HepG2 (cell line): ENCODE data around the gene ADAMTS15. TPM values are rescaled to one million over a fixed set of nuclear protein-coding genes. Genes with fewer than 3 reads are reported as not detected.

Source experiments
- ATAC-seq: fragments of 200-7000 bp; cut with Tn5 transposase; 3 replicates; pipeline ENCODE4 v1.9.1; 2020; ENCODE audit warnings: mild to moderate bottlenecking, moderate library complexity
- BruUV-seq: library from RNA; stranded (reverse); fragments of 400-500 nt; replicated peaks from 2 replicates; lab custom pipeline; 2021; lab: Mats Ljungman, UMichigan
- CTCF ChIA-PET: fragments of 300-600 bp; formaldehyde crosslinking; extraction: SDS; loops from one replicate; lab custom pipeline; 2021; ENCODE audit warnings: low total read pairs, inconsistent platforms, low intra/inter-chr PET ratio; lab: Yijun Ruan, JAX
- POLR2A ChIA-PET: fragments of 350-600 bp; sonication (Branson Sonifier 250); formaldehyde crosslinking; loops from one replicate; lab custom pipeline; 2020; ENCODE audit warnings: antibody characterized with exemption, inconsistent platforms; lab: Yijun Ruan, JAX
- DNase-seq: peaks from one replicate; pipeline ENCODE4 v3.0.0-alpha.2; 2015; ENCODE audit warnings: low spot score
- FAIRE-seq: peaks from 3 replicates; lab custom pipeline; 2011; peaks lifted over from hg19 to GRCh38; lab: Jason Lieb, UNC
- H2AFZ ChIP-seq: one replicate; pipeline ENCODE4 v1.6.1; 2011; ENCODE audit warnings: low read length, inconsistent platforms
- H3K27ac ChIP-seq: fragments of 300-600 bp; 3 replicates; pipeline ENCODE4 v1.8.0; 2011; ENCODE audit warnings: mixed run types, mild to moderate bottlenecking, mixed read lengths, low read length, inconsistent platforms; ENCODE audit not compliant: insufficient read depth; ENCODE audit errors: extremely low read length
- H3K27me3 ChIP-seq, 2 experiments: fragments of 200-600 bp in 1 of 2; 2 replicates in 1 of 2; 3 replicates in 1 of 2; pipeline versions ENCODE4 v1.6.0 to v1.8.0; 2011; ENCODE audit warnings: low read length in 2 of 2, mild to moderate bottlenecking in 2 of 2, moderate library complexity in 2 of 2, inconsistent platforms in 1 of 2; ENCODE audit not compliant: insufficient read depth in 2 of 2, control insufficient read depth in 1 of 2
- H3K36me3 ChIP-seq, 2 experiments: fragments of 200-600 bp in 1 of 2; replicated peaks in 1 of 2; 2 replicates in 1 of 2; 3 replicates in 1 of 2; pipeline versions ENCODE4 v1.5.1 to v1.8.0; 2011; ENCODE audit warnings: low read length in 2 of 2, inconsistent platforms in 1 of 2; ENCODE audit not compliant: insufficient read depth in 2 of 2, control insufficient read depth in 1 of 2
- H3K4me1 ChIP-seq: 2 replicates; pipeline ENCODE4 v1.5.1; 2012; ENCODE audit warnings: low read length, inconsistent platforms; ENCODE audit not compliant: insufficient read depth
- H3K4me2 ChIP-seq: 2 replicates; pipeline ENCODE4 v1.6.0; 2011; ENCODE audit warnings: low read depth, low read length, inconsistent platforms
- H3K4me3 ChIP-seq, 3 experiments: fragments of 200-600 bp in 1 of 3; sonication (generic), shearing (Covaris generic) in 1 of 3; replicated peaks in 1 of 3; 2 replicates each; pipeline ENCODE4 v1.5.1; 2011 to 2016; ENCODE audit warnings: low read length in 3 of 3, inconsistent platforms in 2 of 3, low read depth in 2 of 3, mild to moderate bottlenecking in 2 of 3, control low read depth in 1 of 3, mixed read lengths in 1 of 3; ENCODE audit not compliant: insufficient read depth in 1 of 3
- H3K79me2 ChIP-seq: one replicate; pipeline ENCODE4 v1.6.1; 2011; ENCODE audit warnings: low read length, inconsistent platforms; ENCODE audit not compliant: insufficient read depth
- H3K9ac ChIP-seq: 2 replicates; pipeline ENCODE4 v1.6.0; 2011; ENCODE audit warnings: mild to moderate bottlenecking, low read depth, low read length, inconsistent platforms; ENCODE audit not compliant: insufficient read depth
- H3K9me3 ChIP-seq: 2 replicates; pipeline ENCODE4 v1.5.1; 2012; ENCODE audit warnings: mild to moderate bottlenecking, low read length
- H4K20me1 ChIP-seq: 2 replicates; pipeline ENCODE4 v1.6.0; 2011; ENCODE audit warnings: inconsistent platforms, mild to moderate bottlenecking, low read length, moderate library complexity; ENCODE audit not compliant: insufficient read depth
- ARID4A ChIP-seq: sonication (generic); formaldehyde crosslinking; IDR thresholded peaks from 2 replicates; pipeline ENCODE4 v1.5.0; 2020; ENCODE audit warnings: mild to moderate bottlenecking, missing genetic modification reagents, borderline replicate concordance
- CENPX ChIP-seq: sonication (generic); formaldehyde crosslinking; IDR thresholded peaks from 2 replicates; pipeline ENCODE4 v1.9.0; 2021; ENCODE audit warnings: mild to moderate bottlenecking, missing genetic modification reagents, moderate library complexity
- E2F5 ChIP-seq: sonication (generic); formaldehyde crosslinking; conservative IDR thresholded peaks from 2 replicates; pipeline ENCODE4 v1.4.0; 2020; ENCODE audit warnings: missing genetic modification reagents
- GFI1 ChIP-seq: sonication (generic); formaldehyde crosslinking; IDR thresholded peaks from 2 replicates; pipeline ENCODE4 v1.5.0; 2020; ENCODE audit warnings: missing genetic modification reagents, mild to moderate bottlenecking, borderline replicate concordance
- GTF3A ChIP-seq: sonication (generic); formaldehyde crosslinking; conservative IDR thresholded peaks from 2 replicates; pipeline ENCODE4 v1.4.0; 2020; ENCODE audit warnings: mild to moderate bottlenecking, missing genetic modification reagents
- POGZ ChIP-seq: sonication (generic); formaldehyde crosslinking; IDR thresholded peaks from 2 replicates; pipeline ENCODE4 v1.4.0; 2020; ENCODE audit warnings: mild to moderate bottlenecking, missing genetic modification reagents
- PTBP1 ChIP-seq: fragments of 200-400 bp; formaldehyde crosslinking; IDR thresholded peaks from 2 replicates; pipeline ENCODE4 v1.6.1; 2018; ENCODE audit warnings: low read length, low read depth; ENCODE audit not compliant: poor library complexity, severe bottlenecking
- ZNF264 ChIP-seq: sonication (generic); formaldehyde crosslinking; IDR thresholded peaks from 2 replicates; pipeline ENCODE4 v1.4.0; 2020; ENCODE audit warnings: missing genetic modification reagents
- WGBS: methylation state at CpG from one replicate; pipeline ENCODE4 v1.1.6; 2017; ENCODE audit warnings: low lambda C conversion rate; 5-methylcytosine and 5-hydroxymethylcytosine counted together
- in situ Hi-C: cut with HindIII; loops from 2 replicates; pipeline ENCODE4 v1.10.0; 2017; ENCODE audit warnings: low pct_unique_long_range_greater_than_20kb; ENCODE audit not compliant: extremely low pct_ligation_motif_present
- intact Hi-C: fragments of 100-400 bp; cut with micrococcal nuclease; formaldehyde crosslinking; loops from one replicate; pipeline ENCODE4 v1.10.0; 2022; ENCODE audit not compliant: unreplicated experiment
- polyA plus RNA-seq, 8 experiments: library from polyadenylated mRNA; depleted of rRNA in 3 of 8; stranded (reverse) in 7 of 8; unstranded in 1 of 8; fragments of >200 nt; fragmentation: Illumina TruSeq in 4 of 8; extraction: Trizol in 4 of 8; gene quantifications; 2 replicates each; pipeline versions ENCODE4 v1.2.1 to v1.2.3, GENCODE V29; 2011 to 2016; ENCODE audit warnings: low read depth in 4 of 8, missing spikeins in 1 of 8, mixed read lengths in 1 of 8; ENCODE audit not compliant: insufficient read depth in 1 of 8
- total RNA-seq, 5 experiments: library from RNA; depleted of rRNA; stranded (reverse); fragments of >200 nt; fragmentation: Illumina TruSeq; extraction: Trizol; gene quantifications; 2 replicates each; pipeline ENCODE4 v1.2.3, GENCODE V29; 2016; ENCODE audit warnings: low read depth in 1 of 5

Gene ADAMTS15
- total and polyA plus RNA-seq, 2 of the 13 experiments (the other 11 are each of a cell fraction or from before 2014, with no cell fraction given), result 0.01 to 0.02 TPM

GRCh38 chr11:130488848-130489584 is 40.6 kb downstream of the ADAMTS15 start (continued):
- TF ChIP-seq POGZ, result no peak

GRCh38 chr11:130489716-130490115 is 41.3 kb downstream of the ADAMTS15 start:
- no peaks in the 10 kb centered on the region for H3K79me2 ChIP-seq
- intact Hi-C loops (no loop called here), in situ Hi-C loops (no loop called here)
- ChIA-PET CTCF (no interaction called here), POLR2A (no interaction called here)
- H3K27ac ChIP-seq, result no peak overlapping the region
- DNase-seq (no peak), FAIRE-seq (no peak), ATAC-seq (no peak)
- no peaks in the 10 kb centered on the region for H3K9me3 ChIP-seq
- no peaks in the 10 kb centered on the region for H4K20me1 ChIP-seq
- no peaks in the 10 kb centered on the region; a peak in 1 of 5 replicates for H3K27me3 ChIP-seq
- H3K4me1 ChIP-seq, result peaks cover 15% of the 10 kb centered on the region
- no peaks in the 10 kb centered on the region for H3K36me3 ChIP-seq
- H2AFZ ChIP-seq, result no peak overlapping the region
- no peak overlapping the region for H3K4me2 ChIP-seq
- H3K9ac ChIP-seq, result no peak overlapping the region
- H3K4me3 ChIP-seq, result no peak overlapping the region
- 60% methylated on average over 12 of the region's 12 CpGs for WGBS
- no TSS peak for BruUV-seq
- TF ChIP-seq CENPX (CRISPR knock-in tag), result no peak
- TF ChIP-seq GTF3A (CRISPR knock-in tag), result no peak
- no peak for TF ChIP-seq E2F5 (CRISPR knock-in tag)
- no peak for TF ChIP-seq PTBP1
- TF ChIP-seq GFI1, result no peak
- no peak for TF ChIP-seq ARID4A
- TF ChIP-seq ZNF264 (CRISPR knock-in tag), result no peak
